H7 (cell line): ENCODE results near the gene ARMS2. TPM values are rescaled to one million over a fixed set of nuclear protein-coding genes. Genes with fewer than 3 reads are reported as not detected.

Source experiments
- DNase-seq: peaks from one replicate; pipeline ENCODE4 v3.0.0; 2012
- H3K27me3 ChIP-seq: 2 replicates; pipeline ENCODE4 v1.6.0; 2011; ENCODE audit warnings: mild to moderate bottlenecking, low read length; ENCODE audit not compliant: control insufficient read depth, insufficient read depth
- H3K36me3 ChIP-seq: replicated peaks from 2 replicates; pipeline ENCODE4 v1.5.1; 2011; ENCODE audit warnings: low read length; ENCODE audit not compliant: control insufficient read depth, insufficient read depth
- H3K4me3 ChIP-seq: 2 replicates; pipeline ENCODE4 v1.5.1; 2011; ENCODE audit warnings: low read depth, mild to moderate bottlenecking, control low read depth, low read length, moderate library complexity; ENCODE audit not compliant: insufficient read depth
- total RNA-seq: library from RNA; depleted of rRNA; stranded (reverse); fragments of >200 nt; shearing (Covaris generic); gene quantifications from 2 replicates; pipeline ENCODE4 v1.2.3, GENCODE V29; 2014; rRNA removed

ARMS2 gene
- total RNA-seq, 1 experiment from 2014 or later, result not detected

DNA sequence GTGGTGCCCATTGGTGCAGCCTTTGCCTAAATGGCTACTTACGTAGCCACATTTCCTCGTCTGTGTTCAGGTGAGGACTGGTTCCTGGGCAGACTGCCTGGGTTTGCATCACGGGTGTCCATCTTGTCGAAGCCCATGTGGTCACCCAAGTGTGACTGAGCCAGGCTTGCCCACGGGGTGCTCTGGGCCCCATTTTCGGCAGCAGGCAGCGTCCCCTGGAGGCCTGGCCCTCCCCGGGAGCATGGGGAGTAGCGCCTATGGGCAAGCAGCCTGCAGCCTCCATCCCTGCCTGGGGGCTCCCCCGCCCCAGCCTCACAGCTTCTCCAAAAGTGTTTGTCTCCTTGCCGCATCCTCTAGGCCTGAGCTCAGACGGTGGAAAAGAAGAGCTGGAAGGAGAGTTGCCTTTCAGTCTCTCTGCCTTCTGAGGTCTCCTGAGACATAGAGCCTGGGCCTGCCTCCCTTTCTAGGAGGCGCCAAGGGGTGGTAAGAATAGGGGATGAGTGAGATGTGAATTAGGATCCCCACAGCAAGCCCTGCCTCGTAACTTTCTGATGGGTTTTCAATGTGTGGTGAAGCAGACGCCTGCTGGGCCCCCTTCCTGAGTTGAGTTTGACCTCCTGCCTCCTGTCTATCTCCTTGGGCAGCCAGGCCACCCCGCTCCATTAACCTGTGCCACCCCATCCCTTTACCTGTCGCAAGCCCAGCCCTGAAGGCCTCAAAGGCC is 49.6 kb downstream of the ARMS2 start:
- no peak for DNase-seq
- H3K27me3 ChIP-seq, result no peaks in the 10 kb centered on the region
- H3K4me3 ChIP-seq, result no peak overlapping the region
- no peaks in the 10 kb centered on the region for H3K36me3 ChIP-seq

DNA sequence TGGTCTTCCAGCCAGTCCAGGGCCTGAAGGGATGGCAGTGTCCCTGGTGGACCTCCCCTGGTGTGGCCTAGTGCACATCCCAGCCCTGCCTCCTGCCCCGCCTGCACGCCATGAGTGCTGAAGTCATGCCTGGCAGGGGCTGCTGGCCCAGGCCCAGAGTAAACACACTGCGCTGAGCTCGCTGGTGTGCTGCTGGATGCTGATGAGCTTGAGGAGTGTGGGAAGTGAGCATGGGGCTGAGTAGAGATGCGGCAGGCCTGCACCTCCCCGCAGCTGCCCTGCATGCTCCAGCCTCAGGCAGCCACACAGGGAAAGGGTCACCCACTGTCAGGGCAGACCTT is 50.1 kb downstream of the ARMS2 start:
- no peak for DNase-seq
- H3K27me3 ChIP-seq, result no peaks in the 10 kb centered on the region
- H3K4me3 ChIP-seq, result no peak overlapping the region
- H3K36me3 ChIP-seq, result no peaks in the 10 kb centered on the region

GRCh38 chr10:122505011-122505410 is 50.6 kb downstream of the ARMS2 start:
- no peak overlapping the region for H3K4me3 ChIP-seq
- no peaks in the 10 kb centered on the region for H3K36me3 ChIP-seq
- no peak for DNase-seq
- no peaks in the 10 kb centered on the region for H3K27me3 ChIP-seq

- no peaks in the 10 kb centered on the region for H3K36me3 ChIP-seq
- DNase-seq, result no peak
- H3K27me3 ChIP-seq, result no peaks in the 10 kb centered on the region
- no peak overlapping the region for H3K4me3 ChIP-seq
These were observed 51.6 kb downstream of the ARMS2 start for GRCh38 chr10:122505885-122506645.

Other genes with a start within 250 kb of the ARMS2 start
- gene BTBD16, start 183.4 kb upstream of the ARMS2 start, total RNA-seq, result 0.15 and 0.42 TPM in 2 replicates
- 28.5 and 38.2 TPM in 2 replicates for gene PLEKHA1, start 79.9 kb upstream of the ARMS2 start, total RNA-seq
- 11.5 and 14.5 TPM in 2 replicates for gene HTRA1, start 6.9 kb downstream of the ARMS2 start, total RNA-seq
- 0.04 and 0.10 TPM in 2 replicates for gene DMBT1, start 106.1 kb downstream of the ARMS2 start, total RNA-seq
- not detected in 2 replicates for gene C10orf120, start 245.2 kb downstream of the ARMS2 start, total RNA-seq